ENCODE data around the gene KCNIP2. TPM values are rescaled to one million over a fixed set of nuclear protein-coding genes. Genes with fewer than 3 reads are reported as not detected.
A peak's percentile ranks its signal among the peaks of the same experiment; 100 is the strongest.

The KCNIP2 gene
- total RNA-seq, 1 donor from 2014 or later = 7.1 TPM

DNA sequence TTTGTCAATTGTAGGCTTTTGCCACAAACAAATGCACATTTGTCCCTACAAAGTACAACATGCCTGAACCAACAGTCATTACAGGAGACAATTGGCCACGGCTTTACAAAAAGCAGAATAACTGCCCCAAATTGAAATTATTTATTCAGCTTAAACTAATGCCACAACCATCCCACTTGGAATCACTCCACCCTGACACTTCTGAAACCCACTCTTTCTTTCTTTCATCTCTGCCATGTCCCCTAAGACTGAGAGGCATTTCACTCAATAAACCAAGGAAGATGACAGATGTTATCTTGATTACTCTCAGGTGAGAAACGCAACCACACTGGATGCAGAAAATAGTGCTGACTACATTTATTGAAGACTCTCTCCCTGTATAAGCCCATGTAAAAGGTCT is 57.8 kb downstream of the KCNIP2 start:
- intact Hi-C loops (cut with micrococcal nuclease) = no loop called here
- no peak for ATAC-seq (ENCODE audit: low read depth)
- TF ChIP-seq, protein P1, sequence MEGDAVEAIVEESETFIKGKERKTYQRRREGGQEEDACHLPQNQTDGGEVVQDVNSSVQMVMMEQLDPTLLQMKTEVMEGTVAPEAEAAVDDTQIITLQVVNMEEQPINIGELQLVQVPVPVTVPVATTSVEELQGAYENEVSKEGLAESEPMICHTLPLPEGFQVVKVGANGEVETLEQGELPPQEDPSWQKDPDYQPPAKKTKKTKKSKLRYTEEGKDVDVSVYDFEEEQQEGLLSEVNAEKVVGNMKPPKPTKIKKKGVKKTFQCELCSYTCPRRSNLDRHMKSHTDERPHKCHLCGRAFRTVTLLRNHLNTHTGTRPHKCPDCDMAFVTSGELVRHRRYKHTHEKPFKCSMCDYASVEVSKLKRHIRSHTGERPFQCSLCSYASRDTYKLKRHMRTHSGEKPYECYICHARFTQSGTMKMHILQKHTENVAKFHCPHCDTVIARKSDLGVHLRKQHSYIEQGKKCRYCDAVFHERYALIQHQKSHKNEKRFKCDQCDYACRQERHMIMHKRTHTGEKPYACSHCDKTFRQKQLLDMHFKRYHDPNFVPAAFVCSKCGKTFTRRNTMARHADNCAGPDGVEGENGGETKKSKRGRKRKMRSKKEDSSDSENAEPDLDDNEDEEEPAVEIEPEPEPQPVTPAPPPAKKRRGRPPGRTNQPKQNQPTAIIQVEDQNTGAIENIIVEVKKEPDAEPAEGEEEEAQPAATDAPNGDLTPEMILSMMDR (IDR thresholded peaks at IDR 0.05) = no peak
- Mint-ChIP-seq H3K4me1 (peaks cover 36% of the 10 kb centered on the region), H3K4me3 (no peak overlapping the region), H3K36me3 (ENCODE audit: low read depth) (peaks cover 54% of the 10 kb centered on the region), H3K27me3 (no peaks in the 10 kb centered on the region), H3K9me3 (no peaks in the 10 kb centered on the region), H3K27ac (no peak overlapping the region)
- POLR2A ChIA-PET = interaction anchor here (6.7 kb wide), 1 partner anchor 32 kb away, joined by 43 read pairs; the partner anchor contains the start of gene OGA
- no peak for DNase-seq
- CTCF ChIA-PET = no interaction called here

DNA sequence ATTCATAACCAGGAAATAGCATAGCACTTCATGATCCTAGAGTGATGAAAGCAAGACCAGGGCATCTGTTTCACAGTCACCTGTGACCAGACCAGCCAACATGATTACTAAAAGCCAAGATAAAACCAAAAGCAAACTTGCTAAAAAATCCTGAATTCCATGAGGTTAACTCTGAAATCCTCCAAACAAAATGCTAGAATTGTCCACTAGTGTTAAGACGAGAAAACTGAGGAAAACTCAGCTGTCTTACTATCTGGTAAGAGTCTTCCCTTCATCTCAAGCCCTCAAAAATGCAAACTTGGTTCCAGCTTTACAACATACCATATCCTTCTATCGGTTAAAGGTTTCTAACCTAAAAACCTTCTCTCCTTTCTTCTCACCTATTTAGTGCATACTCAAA is 59.0 kb downstream of the KCNIP2 start:
- H3K27me3 Mint-ChIP-seq = no peaks in the 10 kb centered on the region
- no peak for ATAC-seq (ENCODE audit: low read depth)
- no peak overlapping the region for H3K27ac Mint-ChIP-seq
- TF ChIP-seq, protein P1 (IDR thresholded peaks at IDR 0.05) = no peak
- H3K36me3 Mint-ChIP-seq (ENCODE audit: low read depth) = peaks cover 47% of the 10 kb centered on the region
- DNase-seq = no peak
- intact Hi-C loops (cut with micrococcal nuclease) = loop anchor here (5.0 kb wide), 3 partner anchors 197 to 432 kb away; partner anchors contain the start of genes BTRC, DPCD and POLL
- H3K9me3 Mint-ChIP-seq = no peaks in the 10 kb centered on the region
- ChIA-PET POLR2A (interaction anchor here (1.7 to 6.7 kb wide), 2 partner anchors 10 to 33 kb away, joined by 6 to 43 read pairs; partner anchors contain the start of gene OGA), CTCF (interaction anchor here (1.0 to 1.5 kb wide), 2 partner anchors 182 to 226 kb away, joined by 3 to 4 read pairs; no protein-coding TSS in a partner anchor)
- H3K4me1 Mint-ChIP-seq = peaks cover 43% of the 10 kb centered on the region
- no peak overlapping the region for H3K4me3 Mint-ChIP-seq

DNA sequence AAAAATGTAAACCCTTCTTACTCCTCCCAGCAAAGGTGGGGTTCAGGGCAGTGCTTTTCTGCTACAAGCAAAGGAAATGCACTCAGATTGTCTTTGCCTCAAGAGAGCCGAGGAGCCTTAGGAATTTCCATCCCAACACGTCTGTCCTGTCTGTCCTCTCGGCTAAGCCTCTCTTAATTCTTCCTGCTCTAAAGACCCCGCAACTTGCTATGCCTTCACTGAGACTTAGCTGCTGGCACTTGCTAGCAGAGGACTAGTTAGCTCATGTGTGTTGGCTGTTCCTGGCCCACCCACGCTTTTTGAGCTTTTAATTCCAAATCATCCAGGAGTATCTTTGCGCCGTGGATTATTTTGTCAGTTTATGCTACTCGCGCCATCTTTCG is 59.9 kb downstream of the KCNIP2 start:
- CTCF ChIA-PET = interaction anchor here (0.8 to 1.5 kb wide), 5 partner anchors 56 to 226 kb away, joined by 3 to 4 read pairs (median 4); no protein-coding TSS in a partner anchor
- no peak for DNase-seq
- Mint-ChIP-seq H3K27me3 (peaks cover 5% of the 10 kb centered on the region), H3K9me3 (no peaks in the 10 kb centered on the region), H3K36me3 (ENCODE audit: low read depth) (peaks cover 41% of the 10 kb centered on the region), H3K4me1 (peaks cover 52% of the 10 kb centered on the region), H3K27ac (peak overlapping the region; percentile 90), H3K4me3 (peak overlapping the region; percentile 100)
- ATAC-seq (ENCODE audit: low read depth) = no peak
- TF ChIP-seq, protein P1 (IDR thresholded peaks at IDR 0.05) = no peak
- POLR2A ChIA-PET = interaction anchor here (0.6 to 6.7 kb wide), 7 partner anchors 10 to 282 kb away, joined by 3 to 43 read pairs (median 3); partner anchors contain the start of genes HPS6 and OGA
- intact Hi-C loops (cut with micrococcal nuclease) = loop anchor here (1.0 to 5.0 kb wide), 6 partner anchors 31 to 431 kb away; partner anchors contain the start of genes BTRC, DPCD, HPS6 and OGA

DNA sequence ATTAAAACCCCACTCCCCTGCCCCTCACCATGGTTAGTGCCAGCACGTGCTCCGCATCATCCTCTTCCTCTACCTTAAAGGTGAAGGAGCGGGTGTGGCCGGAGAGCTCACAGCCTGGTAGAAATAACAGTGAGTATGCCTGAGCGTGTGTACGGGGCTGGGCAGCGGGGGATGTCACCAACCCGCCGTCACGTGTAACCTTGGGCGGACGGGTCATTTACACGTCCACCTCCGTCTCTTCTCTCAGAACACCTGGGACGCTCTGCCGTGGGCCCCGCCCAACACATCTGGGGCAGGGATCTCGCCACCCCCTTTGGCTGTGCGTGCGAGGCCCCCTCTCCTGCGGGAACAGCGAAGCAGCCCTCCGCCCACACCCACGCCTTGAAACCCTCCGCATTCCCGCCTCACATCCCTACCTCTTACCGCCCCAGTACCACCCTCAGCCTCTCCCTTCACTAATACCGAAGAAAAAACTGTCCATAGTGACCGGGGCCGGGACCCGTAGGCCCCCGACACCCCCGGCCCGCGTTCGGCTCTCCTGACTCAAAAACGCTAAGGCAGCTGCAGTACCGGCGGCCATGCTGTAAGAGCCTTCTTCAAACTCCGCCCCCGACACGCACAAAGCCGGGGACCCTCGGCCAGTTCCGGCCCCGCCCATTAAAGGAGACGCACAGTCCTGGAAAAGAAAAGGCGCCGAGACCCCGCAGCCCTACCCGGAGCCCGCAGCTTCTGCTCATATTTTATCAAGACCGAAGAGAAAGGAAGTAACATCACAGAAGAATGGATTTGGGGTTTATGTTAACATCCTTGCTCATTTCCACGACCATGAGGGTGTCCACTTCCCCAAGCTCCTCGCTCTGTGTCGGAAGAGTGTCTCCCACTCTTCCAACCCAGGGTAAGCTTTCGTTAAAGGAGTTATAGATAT is 60.5 kb downstream of the KCNIP2 start, which contains the start of gene NPM3:
NPM3 (minus strand) TSS at position 636 of the 925 bp plus-strand sequence; CDS start at position 580, 56 bp downstream.
- TF ChIP-seq, protein P1 (IDR thresholded peaks at IDR 0.05) = no peak
- DNase-seq (peak; percentile 66), ATAC-seq (ENCODE audit: low read depth) (peak; percentile 75)
- H3K27me3 Mint-ChIP-seq = peaks cover 6% of the 10 kb centered on the region
- ChIA-PET CTCF (interaction anchor here (0.8 to 2.6 kb wide), 10 partner anchors 9 to 290 kb away, joined by 3 to 11 read pairs (median 4); no protein-coding TSS in a partner anchor), POLR2A (interaction anchor here (0.6 to 6.7 kb wide), 9 partner anchors 9 to 283 kb away, joined by 3 to 43 read pairs (median 3); partner anchors contain the start of genes HPS6 and OGA)
- peaks cover 53% of the 10 kb centered on the region for H3K4me1 Mint-ChIP-seq
- intact Hi-C loops (cut with micrococcal nuclease) = loop anchor here (1.0 to 5.0 kb wide), 6 partner anchors 31 to 431 kb away; partner anchors contain the start of genes BTRC, DPCD, HPS6 and OGA
- H3K9me3 Mint-ChIP-seq = no peaks in the 10 kb centered on the region
- peak within 1 kb of the TSS; percentile 90 for H3K27ac Mint-ChIP-seq
- peak within 1 kb of the TSS; percentile 100 for H3K4me3 Mint-ChIP-seq
- H3K36me3 Mint-ChIP-seq (ENCODE audit: low read depth) = peaks cover 41% of the 10 kb centered on the region
